ENCODE results near the gene GALNT14. TPM values are rescaled to one million over a fixed set of nuclear protein-coding genes. Genes with fewer than 3 reads are reported as not detected.

GALNT14 gene
- total and polyA plus RNA-seq, 10 of the 15 experiments (the other 5 are each of a cell fraction or from before 2014, with no cell fraction given) = 3.7 to 17.8 (median 6.0) TPM

DNA sequence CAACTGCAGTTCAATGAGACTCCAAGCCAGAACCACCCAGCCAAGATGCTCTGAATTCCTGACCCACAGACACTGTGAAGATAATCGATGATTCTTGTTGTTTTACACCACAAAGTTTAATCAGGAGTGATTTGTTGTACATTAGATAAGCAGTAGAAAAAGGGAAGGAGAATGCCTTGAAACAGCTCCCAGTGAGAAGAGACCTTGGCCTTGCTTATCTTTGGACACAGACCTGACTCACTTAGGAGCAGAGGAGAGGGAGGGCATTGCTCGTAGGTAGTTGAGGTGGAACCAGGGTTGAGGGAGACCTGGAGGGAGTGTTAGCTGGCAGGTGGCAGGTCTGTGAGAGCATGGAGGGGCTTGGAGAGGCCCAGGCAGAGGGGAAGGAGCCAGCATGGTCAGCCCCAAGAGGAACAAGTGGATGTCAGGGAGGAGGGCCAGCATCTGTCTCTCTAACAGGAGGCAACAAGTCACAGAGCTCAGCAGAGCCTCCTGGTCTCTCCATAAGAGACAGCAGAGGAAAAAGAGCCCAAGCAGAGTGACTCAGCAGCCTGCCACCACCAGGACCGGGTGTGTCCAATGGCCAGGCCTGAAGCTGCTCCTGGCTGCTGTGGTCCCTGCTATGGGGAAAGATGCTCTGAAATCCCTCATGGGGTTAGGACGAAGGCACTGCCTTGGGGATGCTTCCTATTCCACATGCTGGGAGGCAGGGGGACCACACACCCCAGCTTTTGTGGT, 169.4 kb downstream of the GALNT14 start (continued):
- TF ChIP-seq ZNF592 (IDR thresholded peaks at IDR 0.05) (no peak), CBFB (IDR thresholded peaks at IDR 0.05; ENCODE audit: low read depth) (no peak)
- TF ChIP-seq, protein P1, sequence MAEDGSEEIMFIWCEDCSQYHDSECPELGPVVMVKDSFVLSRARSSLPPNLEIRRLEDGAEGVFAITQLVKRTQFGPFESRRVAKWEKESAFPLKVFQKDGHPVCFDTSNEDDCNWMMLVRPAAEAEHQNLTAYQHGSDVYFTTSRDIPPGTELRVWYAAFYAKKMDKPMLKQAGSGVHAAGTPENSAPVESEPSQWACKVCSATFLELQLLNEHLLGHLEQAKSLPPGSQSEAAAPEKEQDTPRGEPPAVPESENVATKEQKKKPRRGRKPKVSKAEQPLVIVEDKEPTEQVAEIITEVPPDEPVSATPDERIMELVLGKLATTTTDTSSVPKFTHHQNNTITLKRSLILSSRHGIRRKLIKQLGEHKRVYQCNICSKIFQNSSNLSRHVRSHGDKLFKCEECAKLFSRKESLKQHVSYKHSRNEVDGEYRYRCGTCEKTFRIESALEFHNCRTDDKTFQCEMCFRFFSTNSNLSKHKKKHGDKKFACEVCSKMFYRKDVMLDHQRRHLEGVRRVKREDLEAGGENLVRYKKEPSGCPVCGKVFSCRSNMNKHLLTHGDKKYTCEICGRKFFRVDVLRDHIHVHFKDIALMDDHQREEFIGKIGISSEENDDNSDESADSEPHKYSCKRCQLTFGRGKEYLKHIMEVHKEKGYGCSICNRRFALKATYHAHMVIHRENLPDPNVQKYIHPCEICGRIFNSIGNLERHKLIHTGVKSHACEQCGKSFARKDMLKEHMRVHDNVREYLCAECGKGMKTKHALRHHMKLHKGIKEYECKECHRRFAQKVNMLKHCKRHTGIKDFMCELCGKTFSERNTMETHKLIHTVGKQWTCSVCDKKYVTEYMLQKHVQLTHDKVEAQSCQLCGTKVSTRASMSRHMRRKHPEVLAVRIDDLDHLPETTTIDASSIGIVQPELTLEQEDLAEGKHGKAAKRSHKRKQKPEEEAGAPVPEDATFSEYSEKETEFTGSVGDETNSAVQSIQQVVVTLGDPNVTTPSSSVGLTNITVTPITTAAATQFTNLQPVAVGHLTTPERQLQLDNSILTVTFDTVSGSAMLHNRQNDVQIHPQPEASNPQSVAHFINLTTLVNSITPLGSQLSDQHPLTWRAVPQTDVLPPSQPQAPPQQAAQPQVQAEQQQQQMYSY (CRISPR knock-in tag; IDR thresholded peaks at IDR 0.05) = no peak
